GM21529 (cell line): ENCODE results near the gene CAMKK1.
"Not testable (repeated sequence)": the region's sequence is repeated elsewhere in the genome, so short reads cannot be mapped to it uniquely, and the experiment has no call there.

Experiments
- ATAC-seq: cut with Tn5 transposase; IDR thresholded peaks from one replicate; pipeline ENCODE4 v1.9.1; 2021; ENCODE audit not compliant: unreplicated experiment

The CAMKK1 gene

DNA sequence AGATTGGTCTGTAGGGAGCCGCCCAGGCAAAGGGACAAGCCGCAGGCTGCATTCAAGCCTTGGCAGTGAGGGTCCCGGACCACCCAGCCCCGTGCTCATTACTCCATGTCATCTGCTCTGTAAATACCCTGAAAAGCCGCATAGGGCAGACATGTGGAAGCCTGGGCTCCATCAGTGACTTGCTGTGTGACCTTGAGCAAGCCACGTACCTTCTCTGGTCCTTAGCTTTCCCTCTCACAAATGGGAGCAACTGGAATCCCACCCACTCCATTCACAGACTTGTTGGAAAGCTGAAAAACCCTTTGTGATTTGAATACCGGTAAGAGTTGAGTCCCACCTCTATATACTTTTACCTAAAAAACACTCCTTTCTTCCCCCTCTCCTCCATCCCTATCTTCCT is 11.9 kb downstream of the CAMKK1 start:
- no peak for ATAC-seq

- no peak for ATAC-seq
These were observed 13.0 kb downstream of the CAMKK1 start for GRCh38 chr17:3879591-3880417.

DNA sequence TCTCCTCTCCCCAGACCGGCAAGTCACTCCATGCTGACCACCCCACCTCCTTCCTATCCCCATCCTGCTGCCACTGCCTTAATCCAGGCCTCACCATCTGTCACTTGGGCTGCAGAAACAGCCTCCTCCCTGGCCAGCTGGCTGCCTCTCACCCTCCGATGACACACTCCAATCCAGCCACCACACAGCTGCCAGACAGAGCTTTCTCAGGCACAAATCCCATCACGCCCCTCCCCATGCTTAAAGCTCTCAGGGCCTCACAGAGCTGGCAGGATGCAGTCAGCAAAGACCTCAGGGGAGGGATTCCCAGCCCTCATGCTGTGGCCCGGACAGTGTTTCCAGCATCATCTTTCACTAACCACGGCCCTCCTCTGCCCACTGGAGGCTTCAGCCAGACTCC is 13.7 kb downstream of the CAMKK1 start:
- ATAC-seq, result no peak

- ATAC-seq, result no peak
These were observed 15.6 kb downstream of the CAMKK1 start for GRCh38 chr17:3877220-3877619.

DNA sequence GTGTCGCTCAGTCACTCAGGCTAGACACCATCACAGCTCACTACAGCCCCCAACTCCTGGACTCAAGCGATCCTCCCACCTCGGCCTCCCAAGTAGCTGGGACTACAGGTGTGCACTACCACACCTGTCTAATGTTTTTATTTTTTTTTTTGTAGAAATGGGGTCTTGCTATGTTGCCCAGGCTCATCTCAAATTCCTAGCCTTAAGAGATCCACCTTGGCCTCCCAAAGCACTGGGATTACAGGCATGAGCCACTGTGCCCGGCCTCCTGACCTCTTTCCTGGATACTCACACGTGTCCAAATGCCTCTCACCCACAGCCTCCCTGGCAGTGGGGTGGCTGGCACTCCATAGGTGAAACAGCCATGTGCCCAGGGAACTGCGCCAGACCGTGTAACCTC is 17.5 kb downstream of the CAMKK1 start:
- no peak for ATAC-seq

- no peak for ATAC-seq
These were observed 19.0 kb downstream of the CAMKK1 start for GRCh38 chr17:3873862-3874261.

- ATAC-seq, result no peak
These were observed 22.0 kb downstream of the CAMKK1 start for GRCh38 chr17:3870871-3871306.

DNA sequence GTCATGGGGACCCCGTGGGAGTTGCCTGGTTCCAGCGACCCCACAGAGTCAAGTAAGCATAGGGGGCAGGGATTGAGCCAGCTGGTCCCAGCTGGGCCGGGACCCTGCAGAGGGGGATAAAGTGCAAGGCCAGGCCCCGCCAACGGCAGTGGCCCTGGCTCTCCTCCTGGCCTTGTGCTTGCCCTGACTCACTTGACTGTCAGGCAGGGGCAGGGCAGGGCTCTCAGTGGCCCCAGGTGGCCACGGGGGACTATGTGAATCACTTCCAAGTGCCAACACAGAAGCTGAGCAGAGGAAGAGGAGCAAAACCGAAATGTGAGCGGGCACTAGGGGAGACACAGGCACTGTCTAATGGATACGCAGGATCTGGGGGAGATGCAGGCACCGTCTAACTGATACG is 25.2 kb downstream of the CAMKK1 start:
- no peak for ATAC-seq

GRCh38 chr17:3867106-3867505 is 25.7 kb downstream of the CAMKK1 start:
- no peak for ATAC-seq

- ATAC-seq, result no peak
These were observed 26.6 kb downstream of the CAMKK1 start for GRCh38 chr17:3866276-3866675.

- ATAC-seq, result no peak
These were observed 27.7 kb downstream of the CAMKK1 start for GRCh38 chr17:3865176-3865575.

- no peak for ATAC-seq
These were observed 28.3 kb downstream of the CAMKK1 start for GRCh38 chr17:3864534-3864933.

GRCh38 chr17:3861761-3862681 is 30.8 kb downstream of the CAMKK1 start:
- ATAC-seq, result no peak

GRCh38 chr17:3860939-3861700 is 31.7 kb downstream of the CAMKK1 start:
- no peak for ATAC-seq

- no peak for ATAC-seq
These were observed 32.9 kb downstream of the CAMKK1 start for GRCh38 chr17:3859940-3860339.

DNA sequence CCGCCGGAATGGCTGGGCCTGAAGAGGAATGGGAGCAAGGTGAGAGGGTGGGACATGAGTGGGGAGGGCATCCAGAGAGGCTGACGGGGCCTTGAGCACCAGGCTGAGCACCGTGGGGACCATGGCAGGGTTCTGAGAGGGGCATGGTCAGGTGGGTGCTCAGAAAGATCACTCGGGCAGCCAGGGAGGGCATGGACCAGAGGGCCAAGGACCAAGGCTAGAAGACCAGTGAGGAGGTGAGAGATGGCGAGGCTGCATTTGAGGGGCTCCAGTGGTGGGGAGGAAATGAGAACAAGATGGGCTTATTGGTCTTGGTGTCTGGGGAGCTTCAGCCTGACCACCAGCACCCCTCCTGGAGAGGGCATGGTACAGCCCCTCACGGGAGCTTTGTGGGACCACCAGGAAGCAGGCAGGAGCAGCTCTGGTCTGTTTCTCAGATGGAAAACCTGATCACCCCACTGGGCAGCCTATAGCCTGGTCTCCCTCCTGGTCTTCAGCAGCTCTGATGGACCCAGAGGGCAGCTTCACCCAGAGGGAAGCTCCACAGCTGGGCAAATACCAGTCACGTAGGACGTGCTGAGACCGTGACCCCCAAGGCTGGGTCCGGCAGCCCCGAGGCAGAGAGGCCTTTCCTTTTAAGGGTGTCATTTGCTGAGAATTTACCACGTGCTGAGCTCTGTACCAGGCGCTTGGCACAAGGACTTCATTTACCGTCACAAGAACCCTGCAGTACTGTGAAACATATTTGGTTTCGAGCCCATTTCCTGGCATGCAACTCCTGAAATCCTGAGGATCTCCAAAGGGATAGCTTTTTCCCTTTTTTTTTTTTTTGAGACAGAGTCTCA is 35.4 kb downstream of the CAMKK1 start:
- no peak for ATAC-seq

GRCh38 chr17:3854204-3854603 is 38.6 kb downstream of the CAMKK1 start:
- ATAC-seq, result not testable (repeated sequence)

DNA sequence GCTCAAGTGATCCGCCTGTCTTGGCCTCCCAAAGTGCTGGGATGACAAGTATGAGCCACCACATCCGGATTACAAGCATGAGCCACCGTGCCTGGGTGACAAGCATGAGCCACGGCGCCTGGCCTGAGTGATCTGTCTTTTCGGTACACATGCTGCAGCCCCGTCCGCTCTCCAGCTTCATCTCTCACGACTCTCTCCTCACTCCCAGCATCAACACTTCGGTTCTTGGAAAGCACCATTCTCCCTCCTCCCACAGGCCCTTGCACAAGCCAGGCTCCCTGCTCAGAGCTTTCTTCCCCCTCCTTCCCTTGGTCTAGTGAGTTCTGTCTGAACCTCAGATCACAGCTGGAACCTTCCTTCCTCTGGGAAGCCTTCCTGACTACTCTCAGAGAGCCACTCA is 40.3 kb downstream of the CAMKK1 start:
- no peak for ATAC-seq

- no peak for ATAC-seq
These were observed 41.3 kb downstream of the CAMKK1 start for GRCh38 chr17:3851461-3852100.
